NCI-H2107 treated with DMSO at 0.1 percent for 48 hours (cell line): Measurements from ENCODE around the gene KRT83.
"Not testable (repeated sequence)": the region's sequence is repeated elsewhere in the genome, so short reads cannot be mapped to it uniquely, and the experiment has no call there.

Experiments used
- DNase-seq: peaks from one replicate; lab custom pipeline; 2025; ENCODE audit not compliant: unreplicated experiment; lab: John Stamatoyannopoulos, UW

The KRT83 gene

GRCh38 chr12:52332381-52332780 lies 11.2 kb upstream of the KRT83 start:
- DNase-seq, result no peak

DNA sequence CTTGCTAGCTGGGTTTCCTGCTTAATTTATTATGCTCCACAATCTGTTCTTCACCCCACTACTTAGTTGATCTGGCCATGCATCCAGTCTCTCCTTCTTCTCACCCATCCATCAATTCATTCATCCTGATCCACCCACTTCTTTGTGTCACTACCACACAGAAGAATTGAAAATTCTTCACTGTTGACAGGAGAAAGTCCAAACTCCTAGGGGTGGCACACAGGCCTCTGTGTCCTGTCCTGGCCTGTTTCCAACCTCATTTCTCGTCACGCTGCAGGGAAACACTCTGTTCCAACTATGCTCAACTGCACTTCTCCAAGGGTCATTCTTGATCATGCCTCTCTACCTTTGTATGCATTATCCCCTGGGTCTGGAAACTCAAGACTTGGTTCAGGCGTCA lies 10.6 kb upstream of the KRT83 start:
- no peak for DNase-seq

GRCh38 chr12:52331039-52331438 lies 9.8 kb upstream of the KRT83 start:
- DNase-seq, result no peak

- DNase-seq, result no peak
Measured at GRCh38 chr12:52327830-52328500, 6.8 kb upstream of the KRT83 start.

- peak; percentile 95 for DNase-seq
Measured at GRCh38 chr12:52327052-52327829, 6.0 kb upstream of the KRT83 start.

- no peak for DNase-seq
Measured at GRCh38 chr12:52324153-52324444, 2.9 kb upstream of the KRT83 start.

- DNase-seq, result peak; percentile 33
Measured at GRCh38 chr12:52323416-52324152, 2.4 kb upstream of the KRT83 start.

- DNase-seq, result no peak
Measured at GRCh38 chr12:52323001-52323400, 1.8 kb upstream of the KRT83 start.

- DNase-seq, result no peak
Measured at GRCh38 chr12:52322069-52322468, 871 bp upstream of the KRT83 start.

DNA sequence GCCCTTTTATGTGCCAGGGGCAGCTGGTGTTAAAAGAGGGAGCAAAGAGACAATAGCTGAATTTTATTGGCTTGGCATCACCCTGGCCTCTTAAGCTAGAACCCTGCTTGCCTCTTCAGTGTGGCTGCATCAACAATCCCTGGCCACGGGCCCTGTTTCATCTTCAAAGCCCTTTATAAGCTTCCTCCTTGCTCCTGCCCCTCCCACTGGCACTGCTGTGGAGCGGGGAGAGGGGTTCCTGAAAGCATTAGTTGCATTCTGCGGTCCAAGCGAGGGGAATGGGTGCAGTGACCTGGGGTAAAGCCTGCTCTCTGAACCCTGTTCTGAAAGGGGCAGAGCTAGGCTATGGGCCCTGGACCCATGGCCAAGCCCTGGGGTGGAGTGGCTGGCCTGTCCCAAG lies 220 bp upstream of the KRT83 start:
- DNase-seq, result peak; percentile 17

DNA sequence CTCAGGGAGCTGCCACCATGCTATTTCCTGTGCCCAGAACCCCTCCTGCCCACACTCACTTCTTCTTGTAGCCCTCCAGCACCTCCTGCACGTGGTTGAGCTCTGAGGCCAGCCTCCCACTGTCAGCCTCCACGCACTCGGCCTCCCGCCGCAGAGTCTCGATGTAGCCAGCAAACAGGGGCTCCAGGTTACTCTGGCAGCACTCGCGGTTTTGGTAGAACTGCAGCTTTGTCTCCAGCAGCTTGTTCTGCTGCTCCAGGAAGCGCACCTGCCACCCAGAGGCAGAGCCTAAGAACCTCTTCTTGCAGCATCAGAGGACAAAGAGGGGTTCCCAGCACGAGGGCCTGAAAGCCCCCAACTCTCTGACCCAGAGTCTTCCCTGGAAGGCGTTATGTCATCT lies 2.1 kb downstream of the KRT83 start:
- DNase-seq, result peak; percentile 54

GRCh38 chr12:52318241-52318990 lies 2.8 kb downstream of the KRT83 start:
- DNase-seq, result no peak

GRCh38 chr12:52317468-52318052 lies 3.6 kb downstream of the KRT83 start:
- DNase-seq, result no peak

- DNase-seq, result no peak
Measured at GRCh38 chr12:52316701-52317100, 4.5 kb downstream of the KRT83 start.

DNA sequence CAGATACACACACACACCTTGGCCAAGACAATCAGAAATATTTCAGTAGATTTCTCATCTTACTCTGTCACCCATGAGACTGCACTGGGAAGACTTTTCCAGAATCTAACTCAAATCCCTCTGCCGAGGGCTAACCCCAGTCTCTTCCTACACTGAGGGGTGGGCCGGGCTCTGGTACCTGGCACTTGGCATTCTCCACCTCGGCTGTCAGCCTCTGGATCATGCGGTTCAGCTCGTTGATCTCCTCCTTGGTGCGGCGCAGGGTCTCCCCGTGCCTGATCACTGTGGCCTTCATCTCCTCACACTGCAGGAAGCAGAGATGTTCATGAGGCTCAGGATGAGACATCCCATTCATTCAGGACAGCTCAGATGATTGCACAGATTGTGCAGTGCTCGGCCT lies 4.9 kb downstream of the KRT83 start:
- DNase-seq, result no peak

DNA sequence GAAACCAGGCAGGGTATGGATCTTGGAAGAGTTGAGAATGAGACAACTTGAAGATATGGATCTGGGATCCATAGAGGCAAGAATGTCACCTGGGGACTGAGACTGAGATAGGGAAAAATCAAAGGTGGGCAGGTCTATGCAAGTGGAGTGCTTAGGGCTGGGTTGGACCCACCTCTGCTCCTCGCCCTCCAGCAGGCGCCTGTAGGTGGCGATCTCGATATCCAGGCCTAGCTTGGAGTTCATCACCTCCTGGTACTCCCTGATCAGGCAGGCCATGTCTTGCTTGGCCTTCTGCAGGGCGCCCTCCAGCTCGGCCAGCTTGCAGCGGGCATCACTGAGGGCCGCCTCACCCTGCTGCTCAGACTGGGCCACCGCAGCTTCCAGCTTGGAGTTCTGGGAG lies 5.5 kb downstream of the KRT83 start:
- DNase-seq, result not testable (repeated sequence)

- no peak for DNase-seq
Measured at GRCh38 chr12:52314511-52314910, 6.7 kb downstream of the KRT83 start.

DNA sequence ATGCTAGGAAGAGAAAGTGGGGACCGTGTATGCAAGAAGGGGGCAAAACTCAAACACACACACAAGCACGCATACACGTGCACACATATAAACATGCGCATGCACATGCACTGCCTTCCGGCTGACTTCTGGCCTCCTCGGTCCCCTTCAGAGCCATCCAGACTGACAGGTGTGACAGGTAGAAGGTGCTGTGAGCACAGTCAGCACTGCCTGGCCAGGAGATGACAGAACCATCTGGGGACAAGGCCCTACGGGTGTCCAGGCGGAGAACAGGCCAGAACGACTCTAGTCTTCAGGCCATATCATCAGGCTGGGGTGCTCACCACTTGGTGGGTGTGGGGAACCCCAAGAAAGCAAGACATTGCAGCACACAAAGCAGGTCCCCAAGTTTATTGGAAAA lies 7.3 kb downstream of the KRT83 start:
- DNase-seq, result no peak

DNA sequence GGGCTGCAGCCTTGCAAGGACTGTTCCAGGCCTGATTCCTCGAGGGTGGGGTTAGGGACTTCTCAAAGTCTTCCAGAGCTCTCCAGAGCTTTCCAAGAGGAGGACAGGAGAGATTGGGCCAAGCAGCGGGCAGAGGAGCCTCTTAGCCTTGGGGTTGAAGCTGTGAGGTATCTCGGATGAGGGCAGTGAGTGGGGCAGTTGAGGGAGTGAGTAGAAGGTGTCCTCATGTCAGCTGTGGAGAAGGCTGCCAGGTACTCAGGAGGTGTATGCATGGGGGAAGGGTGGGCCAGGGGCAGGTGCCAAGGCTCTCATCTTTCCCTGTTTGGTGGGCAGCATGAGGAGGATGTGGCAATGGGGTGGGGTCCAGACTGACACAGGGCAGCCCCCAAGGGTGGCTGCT lies 7.7 kb downstream of the KRT83 start:
- DNase-seq, result no peak

DNA sequence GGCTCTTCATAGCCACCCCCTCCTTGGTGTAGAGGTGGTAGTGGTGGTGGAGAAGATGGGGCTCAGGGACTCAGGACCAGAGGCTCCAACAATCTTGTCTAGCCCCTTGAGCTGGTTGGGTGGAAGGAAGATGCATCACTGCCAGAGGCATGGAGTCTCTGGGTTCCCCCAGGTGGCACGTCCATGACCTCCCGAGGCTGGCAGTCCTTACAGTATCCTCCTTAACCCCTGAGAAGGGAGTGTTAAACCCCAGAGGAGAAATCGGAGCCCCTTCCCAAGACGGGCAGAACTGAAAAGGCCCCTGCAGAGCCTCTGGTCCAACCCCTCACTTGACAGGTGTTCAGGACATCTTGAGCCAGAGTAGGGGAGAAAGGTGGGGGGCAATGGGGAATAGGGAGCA lies 9.1 kb downstream of the KRT83 start:
- no peak for DNase-seq

GRCh38 chr12:52311285-52311648 lies 9.9 kb downstream of the KRT83 start:
- no peak for DNase-seq
